ENCODE data around the gene TBX15. TPM values are rescaled to one million over a fixed set of nuclear protein-coding genes. Genes with fewer than 3 reads are reported as not detected.

Gene TBX15
- total RNA-seq, 2 experiments from 2014 or later = not detected

DNA sequence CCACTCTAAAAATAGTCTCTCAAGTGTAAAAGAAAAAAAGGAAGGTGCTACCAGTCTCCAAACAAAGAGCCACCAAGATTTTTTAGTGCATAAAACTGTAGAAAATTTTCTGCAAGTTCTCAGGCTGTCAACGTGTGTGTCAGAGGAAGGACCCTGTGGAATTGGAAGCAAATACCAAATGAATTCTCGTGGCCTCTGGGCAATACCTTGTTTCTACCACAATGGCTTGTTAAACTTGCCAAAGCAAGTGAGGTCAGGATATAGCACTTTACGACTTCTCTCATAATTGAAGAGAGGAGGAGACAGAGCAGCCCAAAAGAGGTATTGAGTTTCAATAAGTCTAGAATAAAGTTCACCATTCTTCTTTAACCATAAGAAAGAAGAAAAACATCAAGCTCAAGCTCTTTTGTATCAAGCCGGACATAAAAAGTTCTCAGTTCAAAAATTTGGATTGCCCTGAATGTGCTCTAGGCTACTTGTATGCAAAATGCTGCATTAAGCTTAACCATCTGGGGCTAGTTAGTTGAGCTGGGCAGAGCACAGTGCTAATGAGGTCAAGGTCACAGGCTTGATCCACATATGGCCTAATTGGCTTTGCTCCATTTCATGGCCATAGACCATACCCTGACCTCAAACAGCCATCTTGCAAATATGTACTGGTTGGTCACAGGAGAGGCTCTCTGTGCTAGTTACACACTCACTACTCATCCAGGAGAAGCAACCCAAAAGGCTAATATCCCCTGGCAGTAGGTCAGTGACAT lies 60.5 kb downstream of the TBX15 start:
- Mint-ChIP-seq H3K9me3 (peaks cover 1% of the 10 kb centered on the region), H3K4me3 (no peak overlapping the region), H3K27me3 (peaks cover 3% of the 10 kb centered on the region), H3K36me3 (ENCODE audit: low read depth) (no peaks in the 10 kb centered on the region), H3K27ac (no peak overlapping the region), H3K4me1 (ENCODE audit: low read depth) (no peaks in the 10 kb centered on the region)
- no peak for ATAC-seq
- intact Hi-C loops (cut with micrococcal nuclease) = no loop called here
- CTCF ChIA-PET = no interaction called here
- POLR2A ChIA-PET = no interaction called here
- TF ChIP-seq, protein P1, sequence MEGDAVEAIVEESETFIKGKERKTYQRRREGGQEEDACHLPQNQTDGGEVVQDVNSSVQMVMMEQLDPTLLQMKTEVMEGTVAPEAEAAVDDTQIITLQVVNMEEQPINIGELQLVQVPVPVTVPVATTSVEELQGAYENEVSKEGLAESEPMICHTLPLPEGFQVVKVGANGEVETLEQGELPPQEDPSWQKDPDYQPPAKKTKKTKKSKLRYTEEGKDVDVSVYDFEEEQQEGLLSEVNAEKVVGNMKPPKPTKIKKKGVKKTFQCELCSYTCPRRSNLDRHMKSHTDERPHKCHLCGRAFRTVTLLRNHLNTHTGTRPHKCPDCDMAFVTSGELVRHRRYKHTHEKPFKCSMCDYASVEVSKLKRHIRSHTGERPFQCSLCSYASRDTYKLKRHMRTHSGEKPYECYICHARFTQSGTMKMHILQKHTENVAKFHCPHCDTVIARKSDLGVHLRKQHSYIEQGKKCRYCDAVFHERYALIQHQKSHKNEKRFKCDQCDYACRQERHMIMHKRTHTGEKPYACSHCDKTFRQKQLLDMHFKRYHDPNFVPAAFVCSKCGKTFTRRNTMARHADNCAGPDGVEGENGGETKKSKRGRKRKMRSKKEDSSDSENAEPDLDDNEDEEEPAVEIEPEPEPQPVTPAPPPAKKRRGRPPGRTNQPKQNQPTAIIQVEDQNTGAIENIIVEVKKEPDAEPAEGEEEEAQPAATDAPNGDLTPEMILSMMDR (IDR thresholded peaks at IDR 0.05) = no peak
- DNase-seq = no peak

DNA sequence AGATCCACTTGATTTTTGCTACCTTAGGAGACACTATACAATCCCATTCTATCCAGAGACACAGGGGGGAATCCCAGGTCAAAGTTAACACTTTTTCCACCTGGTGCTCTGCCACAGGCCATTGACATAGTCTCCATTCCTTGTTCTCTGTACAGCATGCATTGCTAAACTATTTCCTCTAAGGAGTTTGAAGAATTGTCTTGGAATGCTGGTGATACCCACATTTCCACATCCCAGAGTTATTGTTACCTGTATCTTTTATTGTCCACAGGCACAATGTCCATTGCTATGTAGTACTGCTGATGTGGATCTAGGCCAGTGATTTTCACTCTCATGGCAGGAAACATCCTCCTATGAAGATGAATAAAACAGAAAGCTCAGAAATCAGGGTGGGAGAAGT lies 61.9 kb downstream of the TBX15 start:
- H3K27me3 Mint-ChIP-seq = peaks cover 3% of the 10 kb centered on the region
- TF ChIP-seq, protein P1 (IDR thresholded peaks at IDR 0.05) = no peak
- H3K36me3 Mint-ChIP-seq (ENCODE audit: low read depth) = no peaks in the 10 kb centered on the region
- H3K27ac Mint-ChIP-seq = no peak overlapping the region
- no peak overlapping the region for H3K4me3 Mint-ChIP-seq
- peaks cover 1% of the 10 kb centered on the region for H3K9me3 Mint-ChIP-seq
- CTCF ChIA-PET = no interaction called here
- POLR2A ChIA-PET = no interaction called here
- no peak for DNase-seq
- intact Hi-C loops (cut with micrococcal nuclease) = no loop called here
- H3K4me1 Mint-ChIP-seq (ENCODE audit: low read depth) = no peaks in the 10 kb centered on the region
- ATAC-seq = no peak

DNA sequence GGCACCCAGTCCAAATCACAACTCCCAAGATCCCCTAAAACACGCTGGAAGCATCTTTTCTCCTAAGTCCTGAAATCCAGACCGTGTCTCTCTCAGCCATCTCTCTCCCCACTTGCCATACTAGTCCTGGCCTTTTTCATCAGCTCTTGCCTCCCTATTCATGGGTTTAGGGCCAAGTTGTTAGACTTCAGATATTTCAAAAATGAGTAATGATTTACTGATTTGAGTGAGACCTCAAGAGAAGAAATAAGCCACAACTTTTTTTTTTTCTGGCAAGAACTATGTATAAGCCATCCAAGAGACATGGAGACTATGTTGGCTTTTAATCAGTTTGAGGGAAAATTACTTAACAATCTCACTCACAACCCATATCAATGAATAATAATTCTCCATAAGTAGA lies 62.5 kb downstream of the TBX15 start:
- no peak for DNase-seq
- peaks cover 3% of the 10 kb centered on the region for H3K27me3 Mint-ChIP-seq
- intact Hi-C loops (cut with micrococcal nuclease) = no loop called here
- H3K4me1 Mint-ChIP-seq (ENCODE audit: low read depth) = no peaks in the 10 kb centered on the region
- peaks cover 1% of the 10 kb centered on the region for H3K9me3 Mint-ChIP-seq
- TF ChIP-seq, protein P1 (IDR thresholded peaks at IDR 0.05) = no peak
- ChIA-PET CTCF (no interaction called here), POLR2A (no interaction called here)
- no peak for ATAC-seq
- no peaks in the 10 kb centered on the region for H3K36me3 Mint-ChIP-seq (ENCODE audit: low read depth)
- no peak overlapping the region for H3K27ac Mint-ChIP-seq
- no peak overlapping the region for H3K4me3 Mint-ChIP-seq

- no peaks in the 10 kb centered on the region for H3K4me1 Mint-ChIP-seq (ENCODE audit: low read depth)
These were observed 64.8 kb downstream of the TBX15 start for GRCh38 chr1:118923319-118923718.

DNA sequence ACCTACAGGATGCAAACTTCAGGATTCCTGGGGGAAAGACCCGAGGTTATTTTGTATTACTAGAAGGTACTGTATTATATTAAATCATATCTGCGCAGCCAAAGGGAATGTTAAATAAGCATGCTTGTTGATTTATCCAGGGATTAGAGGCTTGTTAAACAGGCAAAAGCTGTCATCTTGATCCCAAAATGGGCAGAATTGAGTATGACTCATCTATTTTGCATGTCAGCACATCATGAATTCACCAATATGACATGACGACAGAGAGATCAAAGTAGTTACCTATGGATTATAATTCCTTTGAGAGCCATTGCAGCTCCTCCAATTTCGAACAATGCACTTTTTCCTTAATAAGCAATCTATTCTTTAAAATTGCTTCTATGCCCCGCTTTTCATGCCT lies 66.1 kb downstream of the TBX15 start:
- intact Hi-C loops (cut with micrococcal nuclease) = no loop called here
- ChIA-PET POLR2A (no interaction called here), CTCF (no interaction called here)
- DNase-seq = no peak
- Mint-ChIP-seq H3K27ac (no peak overlapping the region), H3K4me3 (no peak overlapping the region), H3K27me3 (peaks cover 3% of the 10 kb centered on the region), H3K4me1 (ENCODE audit: low read depth) (no peaks in the 10 kb centered on the region), H3K36me3 (ENCODE audit: low read depth) (no peaks in the 10 kb centered on the region), H3K9me3 (no peaks in the 10 kb centered on the region)
- ATAC-seq = no peak
- TF ChIP-seq, protein P1 (IDR thresholded peaks at IDR 0.05) = no peak

More at GRCh38 chr1:118923319-118923718, 64.8 kb downstream of the TBX15 start:
- H3K36me3 Mint-ChIP-seq (ENCODE audit: low read depth) = no peaks in the 10 kb centered on the region
- no peak overlapping the region for H3K4me3 Mint-ChIP-seq
- peaks cover 3% of the 10 kb centered on the region for H3K27me3 Mint-ChIP-seq
- ATAC-seq (no peak), DNase-seq (no peak)
- intact Hi-C loops (cut with micrococcal nuclease) = no loop called here
- TF ChIP-seq, protein P1 (IDR thresholded peaks at IDR 0.05) = no peak
- no peak overlapping the region for H3K27ac Mint-ChIP-seq
- ChIA-PET CTCF (no interaction called here), POLR2A (no interaction called here)
- H3K9me3 Mint-ChIP-seq = no peaks in the 10 kb centered on the region

All from activated CD8-positive, alpha-beta T cell treated with anti-CD3 and anti-CD28 coated beads for 36 hours (primary cell).